GM12878 (cell line): ENCODE measurements around the gene FBXO17. TPM values are rescaled to one million over a fixed set of nuclear protein-coding genes. Genes with fewer than 3 reads are reported as not detected.

Experiments
- ATAC-seq: fragments of 200-7000 bp; cut with Tn5 transposase; 3 replicates; pipeline ENCODE4 v1.9.1; 2020; ENCODE audit warnings: mild to moderate bottlenecking, moderate library complexity
- BruUV-seq: library from RNA; stranded (reverse); fragments of 400-500 nt; replicated peaks from 2 replicates; lab custom pipeline; 2021; lab: Mats Ljungman, UMichigan
- CTCF ChIA-PET: fragments of 300-600 bp; sonication (Branson Sonifier 250); formaldehyde crosslinking; extraction: SDS; loops from one replicate; lab custom pipeline; 2021; ENCODE audit warnings: inconsistent platforms; lab: Yijun Ruan, JAX
- POLR2A ChIA-PET: fragments of 350-600 bp; formaldehyde crosslinking; extraction: SDS; loops from one replicate; lab custom pipeline; 2021; ENCODE audit warnings: inconsistent platforms; lab: Charles Lee
- RAD21 ChIA-PET: fragments of 300-600 bp; sonication (Branson Sonifier 250); formaldehyde crosslinking; loops from one replicate; lab custom pipeline; 2023; ENCODE audit warnings: antibody characterized with exemption; ENCODE audit not compliant: unreplicated experiment; lab: Charles Lee
- SMC1A ChIA-PET: fragments of 300-600 bp; sonication (Branson Sonifier 250); formaldehyde crosslinking; loops from one replicate; lab custom pipeline; 2023; ENCODE audit not compliant: unreplicated experiment, uncharacterized antibody; lab: Charles Lee
- DNase-seq: peaks from one replicate; pipeline ENCODE4 v3.0.0-alpha.2; 2011; ENCODE audit warnings: low read depth, low spot score
- FAIRE-seq: peaks from 3 replicates; lab custom pipeline; 2011; peaks lifted over from hg19 to GRCh38; lab: Jason Lieb, UNC
- H2AFZ ChIP-seq: 2 replicates; pipeline ENCODE4 v1.6.0; 2011; ENCODE audit warnings: low read depth, low read length, control low read depth; ENCODE audit not compliant: control insufficient read depth
- H3K27ac ChIP-seq: 2 replicates; pipeline ENCODE4 v1.5.1; 2011; ENCODE audit warnings: control low read depth; ENCODE audit not compliant: control insufficient read depth, insufficient read depth
- H3K27me3 ChIP-seq, 2 experiments: replicated peaks in 1 of 2; 2 replicates each; pipeline versions ENCODE4 v1.6.0 to v1.6.1; 2011; ENCODE audit warnings: low read length in 1 of 2; ENCODE audit not compliant: control insufficient read depth in 2 of 2, insufficient read depth in 2 of 2
- H3K36me3 ChIP-seq, 2 experiments: 2 replicates each; pipeline ENCODE4 v1.5.1; 2011; ENCODE audit warnings: low read length in 1 of 2; ENCODE audit not compliant: control insufficient read depth in 2 of 2, insufficient read depth in 2 of 2
- H3K4me1 ChIP-seq: 2 replicates; pipeline ENCODE4 v1.6.1; 2011; ENCODE audit warnings: mild to moderate bottlenecking, low read length, moderate library complexity, mixed read lengths; ENCODE audit not compliant: control insufficient read depth, insufficient read depth
- H3K4me2 ChIP-seq: 2 replicates; pipeline ENCODE4 v1.6.0; 2011; ENCODE audit warnings: control low read depth; ENCODE audit not compliant: control insufficient read depth, insufficient read depth
- H3K4me3 ChIP-seq: fragments of 200-600 bp; sonication (generic); 2 replicates; pipeline ENCODE4 v1.5.1; 2016
- H3K79me2 ChIP-seq: 2 replicates; pipeline ENCODE4 v1.6.0; 2011; ENCODE audit warnings: low read length; ENCODE audit not compliant: control insufficient read depth, insufficient read depth
- H3K9ac ChIP-seq: 2 replicates; pipeline ENCODE4 v1.8.0; 2011; ENCODE audit warnings: low read length, control low read depth, mixed read lengths; ENCODE audit not compliant: control insufficient read depth, insufficient read depth
- H3K9me3 ChIP-seq: replicated peaks from 3 replicates; pipeline ENCODE4 v1.5.1; 2011; ENCODE audit warnings: mild to moderate bottlenecking, low read length; ENCODE audit not compliant: control insufficient read depth, insufficient read depth
- H4K20me1 ChIP-seq: 2 replicates; pipeline ENCODE4 v1.6.0; 2011; ENCODE audit not compliant: control insufficient read depth, insufficient read depth
- CHD4 ChIP-seq: fragments of 200-600 bp; sonication (generic); IDR thresholded peaks from 2 replicates; pipeline ENCODE4 v1.6.1; 2016; ENCODE audit warnings: mild to moderate bottlenecking
- FOXM1 ChIP-seq: IDR thresholded peaks from 2 replicates; pipeline ENCODE4 v1.6.1; 2012; ENCODE audit warnings: low read depth, mild to moderate bottlenecking, inconsistent platforms, low read length, moderate library complexity
- JUNB ChIP-seq: IDR thresholded peaks from 2 replicates; pipeline ENCODE4 v1.6.1; 2016; ENCODE audit warnings: antibody characterized with exemption, mild to moderate bottlenecking
- JUND ChIP-seq: IDR thresholded peaks from 2 replicates; pipeline ENCODE4 v1.6.1; 2012; ENCODE audit warnings: low read depth, mild to moderate bottlenecking, low read length, improper control_type of control experiment, moderate library complexity
- KDM1A ChIP-seq: fragments of 200-600 bp; sonication (generic); IDR thresholded peaks from 2 replicates; pipeline ENCODE4 v1.6.1; 2016; ENCODE audit warnings: borderline replicate concordance
- MTA3 ChIP-seq: IDR thresholded peaks from 2 replicates; pipeline ENCODE4 v1.6.1; 2012; ENCODE audit warnings: low read length, inconsistent platforms, borderline replicate concordance
- WGBS: methylation state at CpG from one replicate; pipeline ENCODE4 v1.1.6; 2016; ENCODE audit warnings: low lambda C conversion rate; ENCODE audit not compliant: insufficient replicate concordance, insufficient coverage; ENCODE audit errors: missing lambda C conversion rate; 5-methylcytosine and 5-hydroxymethylcytosine counted together
- in situ Hi-C: fragments of 300-500 bp; cut with MboI; formaldehyde crosslinking; loops from 9 replicates; pipeline ENCODE4 v1.14.3; 2018; ENCODE audit warnings: mixed read lengths
- intact Hi-C: fragments of 100-400 bp; cut with micrococcal nuclease; formaldehyde crosslinking; loops from one replicate; pipeline ENCODE4 v1.14.2; 2022; ENCODE audit not compliant: unreplicated experiment
- polyA plus RNA-seq, 11 experiments: library from polyadenylated mRNA; depleted of rRNA in 4 of 11; unstranded in 6 of 11; stranded (reverse) in 5 of 11; fragments of >200 nt; fragmentation: Nextera tagmentation in 4 of 11; fragmentation: Illumina TruSeq in 1 of 11; extraction: Ambion mirVana in 4 of 11; extraction: Trizol in 1 of 11; gene quantifications; 1 replicate in 1 of 11; 2 replicates in 10 of 11; pipeline versions ENCODE4 v1.2.1 to v1.2.3, GENCODE V29; 2011 to 2016; ENCODE audit warnings: inconsistent platforms in 2 of 11, missing spikeins in 2 of 11, low read depth in 1 of 11
- total RNA-seq, 4 experiments: library from RNA; depleted of rRNA in 3 of 4; stranded (reverse); fragments of >200 nt in 3 of 4; fragmentation: Illumina TruSeq in 1 of 4; extraction: Trizol in 1 of 4; gene quantifications; 2 replicates each; pipeline versions ENCODE4 v1.2.1 to v1.2.3, GENCODE V29; 2013 to 2021
- TF ChIP-seq, protein P1 (sequence below): IDR thresholded peaks from 2 replicates; pipeline ENCODE4 v1.6.1; 2011; ENCODE audit warnings: low read depth, mild to moderate bottlenecking, low read length, moderate library complexity, borderline replicate concordance; ENCODE audit errors: extremely low read depth
- TF ChIP-seq, protein P2 (sequence below): fragments of 450-650 bp; formaldehyde crosslinking; IDR thresholded peaks from 2 replicates; pipeline ENCODE4 v1.4.0; 2022; ENCODE audit warnings: mild to moderate bottlenecking, moderate library complexity

The FBXO17 gene
- total and polyA plus RNA-seq, 10 of the 15 experiments (the other 5 are each of a cell fraction or from before 2014, with no cell fraction given) = 2.2 to 11.1 (median 5.3) TPM

- CTCF ChIA-PET = interaction anchor here (1.5 to 2.0 kb wide), 2 partner anchors 8 to 28 kb away, joined by 5 read pairs; partner anchors contain the start of gene FBXO17
These were observed 28.9 kb upstream of the FBXO17 start for GRCh38 chr19:39004403-39004802.

DNA sequence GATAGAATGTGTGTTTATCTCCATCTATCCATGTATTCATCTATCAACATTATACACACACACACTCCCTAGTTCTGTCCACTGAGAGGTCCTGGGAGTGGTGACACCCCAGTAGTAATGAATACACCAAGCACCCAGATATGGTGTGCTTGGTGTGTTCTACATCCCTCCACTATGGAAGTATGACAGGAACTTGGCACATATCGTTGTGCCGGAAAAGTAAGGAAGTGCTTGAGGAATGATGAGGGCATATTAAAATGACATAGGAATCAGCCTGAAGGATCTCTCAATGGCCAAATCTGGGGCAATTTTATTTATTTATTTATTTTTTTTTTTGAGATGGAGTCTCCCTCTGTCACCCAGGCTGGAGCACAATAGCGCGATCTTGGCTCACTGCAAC is 28.3 kb upstream of the FBXO17 start:
- Histone ChIP-seq H3K79me2 (no peaks in the 10 kb centered on the region), H3K36me3 (no peaks in the 10 kb centered on the region), H3K4me3 (no peak overlapping the region), H3K4me2 (no peak overlapping the region), H3K4me1 (peaks cover 27% of the 10 kb centered on the region), H3K27me3 (no peaks in the 10 kb centered on the region), H3K9me3 (no peaks in the 10 kb centered on the region), H2AFZ (no peak overlapping the region), H3K27ac (no peak overlapping the region), H3K9ac (no peak overlapping the region), H4K20me1 (no peaks in the 10 kb centered on the region)
- DNase-seq = no peak
- no peak for TF ChIP-seq JUND
- TF ChIP-seq, protein P1, sequence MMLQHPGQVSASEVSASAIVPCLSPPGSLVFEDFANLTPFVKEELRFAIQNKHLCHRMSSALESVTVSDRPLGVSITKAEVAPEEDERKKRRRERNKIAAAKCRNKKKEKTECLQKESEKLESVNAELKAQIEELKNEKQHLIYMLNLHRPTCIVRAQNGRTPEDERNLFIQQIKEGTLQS = no peak
- TF ChIP-seq, protein P2, sequence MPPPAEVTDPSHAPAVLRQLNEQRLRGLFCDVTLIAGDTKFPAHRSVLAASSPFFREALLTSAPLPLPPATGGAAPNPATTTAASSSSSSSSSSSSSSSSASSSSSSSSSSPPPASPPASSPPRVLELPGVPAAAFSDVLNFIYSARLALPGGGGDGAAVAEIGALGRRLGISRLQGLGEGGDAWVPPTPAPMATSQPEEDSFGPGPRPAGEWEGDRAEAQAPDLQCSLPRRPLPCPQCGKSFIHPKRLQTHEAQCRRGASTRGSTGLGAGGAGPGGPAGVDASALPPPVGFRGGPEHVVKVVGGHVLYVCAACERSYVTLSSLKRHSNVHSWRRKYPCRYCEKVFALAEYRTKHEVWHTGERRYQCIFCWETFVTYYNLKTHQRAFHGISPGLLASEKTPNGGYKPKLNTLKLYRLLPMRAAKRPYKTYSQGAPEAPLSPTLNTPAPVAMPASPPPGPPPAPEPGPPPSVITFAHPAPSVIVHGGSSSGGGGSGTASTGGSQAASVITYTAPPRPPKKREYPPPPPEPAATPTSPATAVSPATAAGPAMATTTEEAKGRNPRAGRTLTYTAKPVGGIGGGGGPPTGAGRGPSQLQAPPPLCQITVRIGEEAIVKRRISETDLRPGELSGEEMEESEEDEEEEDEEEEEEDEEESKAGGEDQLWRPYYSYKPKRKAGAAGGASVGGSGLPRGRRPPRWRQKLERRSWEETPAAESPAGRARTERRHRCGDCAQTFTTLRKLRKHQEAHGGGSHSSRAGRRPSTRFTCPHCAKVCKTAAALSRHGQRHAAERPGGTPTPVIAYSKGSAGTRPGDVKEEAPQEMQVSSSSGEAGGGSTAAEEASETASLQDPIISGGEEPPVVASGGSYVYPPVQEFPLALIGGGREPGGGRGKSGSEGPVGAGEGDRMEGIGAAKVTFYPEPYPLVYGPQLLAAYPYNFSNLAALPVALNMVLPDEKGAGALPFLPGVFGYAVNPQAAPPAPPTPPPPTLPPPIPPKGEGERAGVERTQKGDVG (CRISPR knock-in tag) = no peak
- FAIRE-seq = no peak
- in situ Hi-C loops (no loop called here), intact Hi-C loops (no loop called here)
- SMC1A ChIA-PET = no interaction called here
- RAD21 ChIA-PET = no interaction called here
- no TSS peak for BruUV-seq
- WGBS = 97% methylated on average over 4 of the region's 4 CpGs
- CTCF ChIA-PET = interaction anchor here (1.5 to 2.0 kb wide), 2 partner anchors 8 to 28 kb away, joined by 5 read pairs; partner anchors contain the start of gene FBXO17
- no peak for ATAC-seq
- POLR2A ChIA-PET = no interaction called here

More at GRCh38 chr19:39004403-39004802, 28.9 kb upstream of the FBXO17 start:
- FAIRE-seq (no peak), ATAC-seq (no peak), DNase-seq (no peak)
- Histone ChIP-seq H3K27ac (no peak overlapping the region), H3K36me3 (no peaks in the 10 kb centered on the region), H3K9ac (no peak overlapping the region), H3K4me1 (peaks cover 27% of the 10 kb centered on the region), H3K79me2 (no peaks in the 10 kb centered on the region), H3K9me3 (no peaks in the 10 kb centered on the region), H2AFZ (no peak overlapping the region), H3K27me3 (no peaks in the 10 kb centered on the region), H3K4me2 (no peak overlapping the region), H3K4me3 (no peak overlapping the region), H4K20me1 (no peaks in the 10 kb centered on the region)
- intact Hi-C loops = no loop called here
- in situ Hi-C loops = no loop called here
- SMC1A ChIA-PET = interaction anchor here (1.0 to 1.4 kb wide), 2 partner anchors 27 to 30 kb away, joined by 3 read pairs; no protein-coding TSS in a partner anchor
- 67% methylated on average over 9 of the region's 9 CpGs for WGBS
- RAD21 ChIA-PET = interaction anchor here (0.6 to 1.4 kb wide), 3 partner anchors 9 to 496 kb away, joined by 3 to 7 read pairs (median 3); no protein-coding TSS in a partner anchor
- no peak for TF ChIP-seq JUNB
- no peak for TF ChIP-seq FOXM1
- no peak for TF ChIP-seq CHD4
- no peak for TF ChIP-seq MTA3
- TF ChIP-seq KDM1A = no peak
- BruUV-seq = no TSS peak
- POLR2A ChIA-PET = interaction anchor here (0.6 kb wide), 1 partner anchor 212 kb away, joined by 4 read pairs; no protein-coding TSS in a partner anchor
